ENCODE data around the gene PCSK9.

The PCSK9 gene

GRCh38 chr1:55039342-55040082 lies at the start of gene PCSK9:
Gene PCSK9, plus strand, starts transcription at chr1:55039548. Its CDS starts 290 bp downstream, at chr1:55039838.
- DNase-seq: no peak

GRCh38 chr1:54989968-54990810 lies 49.2 kb upstream of the PCSK9 start:
- no peak for DNase-seq

GRCh38 chr1:54990916-54991315 lies 48.4 kb upstream of the PCSK9 start:
- no peak for DNase-seq

GRCh38 chr1:54991939-54992338 lies 47.4 kb upstream of the PCSK9 start:
- DNase-seq: no peak

GRCh38 chr1:54993140-54993539 lies 46.2 kb upstream of the PCSK9 start:
- DNase-seq: no peak

GRCh38 chr1:54994355-54994990 lies 44.9 kb upstream of the PCSK9 start:
- DNase-seq: no peak

- DNase-seq: no peak
These were observed 44.2 kb upstream of the PCSK9 start for GRCh38 chr1:54995013-54995760.

GRCh38 chr1:54995835-54996234 lies 43.5 kb upstream of the PCSK9 start:
- DNase-seq: no peak

- peak; percentile 77 for DNase-seq
These were observed 42.9 kb upstream of the PCSK9 start for GRCh38 chr1:54996359-54996868.

- DNase-seq: no peak
These were observed 42.3 kb upstream of the PCSK9 start for GRCh38 chr1:54996869-54997710.

- no peak for DNase-seq
These were observed 41.7 kb upstream of the PCSK9 start for GRCh38 chr1:54997711-54997986.

- DNase-seq: no peak
These were observed 41.2 kb upstream of the PCSK9 start for GRCh38 chr1:54998100-54998499.

- DNase-seq: no peak
These were observed 40.7 kb upstream of the PCSK9 start, which contains the start of gene BSND for GRCh38 chr1:54998677-54999076. Gene BSND, plus strand, starts transcription at chr1:54998933. Its CDS starts 254 bp downstream, at chr1:54999187.

- DNase-seq: no peak
These were observed 39.0 kb upstream of the PCSK9 start for GRCh38 chr1:55000110-55001085.

GRCh38 chr1:55001311-55001710 lies 38.0 kb upstream of the PCSK9 start:
- no peak for DNase-seq

GRCh38 chr1:55002686-55003085 lies 36.7 kb upstream of the PCSK9 start:
- no peak for DNase-seq

- no peak for DNase-seq
These were observed 33.8 kb upstream of the PCSK9 start for GRCh38 chr1:55005351-55006140.

- no peak for DNase-seq
These were observed 32.4 kb upstream of the PCSK9 start for GRCh38 chr1:55006931-55007330.

- DNase-seq: no peak
These were observed 31.7 kb upstream of the PCSK9 start for GRCh38 chr1:55007625-55008024.
